ENCODE measurements around the gene SMIM14. TPM values are rescaled to one million over a fixed set of nuclear protein-coding genes. Genes with fewer than 3 reads are reported as not detected.
A peak's percentile ranks its signal among the peaks of the same experiment; 100 is the strongest.

The SMIM14 gene
- total and polyA plus RNA-seq, 9 of the 15 experiments (the other 6 are each of a cell fraction or from before 2014, with no cell fraction given): 0.98 to 3.7 (median 2.2) TPM

DNA sequence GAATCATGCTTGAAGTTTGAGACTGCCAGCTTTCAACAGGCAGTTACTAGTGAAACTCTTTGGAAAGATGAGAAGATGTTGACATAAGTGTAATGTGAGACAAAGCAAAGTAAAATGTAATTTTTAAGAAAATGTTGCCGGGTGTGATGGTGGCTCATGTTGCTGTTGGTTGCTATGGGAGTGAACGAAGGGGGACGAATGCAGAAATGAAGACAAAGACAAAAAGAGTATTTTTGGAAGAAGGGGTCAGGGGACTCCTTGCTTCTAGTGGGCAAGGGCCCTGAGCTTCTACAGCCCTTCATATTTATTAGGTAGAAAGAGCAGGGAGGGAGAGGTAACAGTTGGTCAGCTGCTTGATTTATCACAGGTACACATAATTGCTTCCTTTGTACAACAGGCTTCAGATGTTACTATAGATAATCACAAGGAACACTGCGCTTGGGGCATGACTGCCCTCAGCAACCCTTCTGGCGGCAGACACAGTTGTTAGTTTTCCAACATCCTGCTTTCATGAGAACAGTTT, 99.5 kb downstream of the SMIM14 start (continued):
- TF ChIP-seq, protein P1, sequence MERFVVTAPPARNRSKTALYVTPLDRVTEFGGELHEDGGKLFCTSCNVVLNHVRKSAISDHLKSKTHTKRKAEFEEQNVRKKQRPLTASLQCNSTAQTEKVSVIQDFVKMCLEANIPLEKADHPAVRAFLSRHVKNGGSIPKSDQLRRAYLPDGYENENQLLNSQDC (CRISPR knock-in tag; IDR thresholded peaks at IDR 0.05): no peak
- no peak for TF ChIP-seq RHOXF2B (CRISPR knock-in tag; conservative IDR thresholded peaks at IDR 0.05)
- no peak for TF ChIP-seq LCOR (CRISPR knock-in tag; IDR thresholded peaks at IDR 0.05)
- 0 out of 2 replicates have a peak, but pooled peaks have one; percentile 31 for TF ChIP-seq RFX1 (IDR thresholded peaks at IDR 0.05)
- no peak for TF ChIP-seq MEF2A (IDR thresholded peaks at IDR 0.05; ENCODE audit: control insufficient read depth, low read depth, low read length)
- TF ChIP-seq SOX6 (IDR thresholded peaks at IDR 0.05): 0 out of 2 replicates have a peak, but pooled peaks have one; percentile 22

GRCh38 chr4:39533541-39533940, 105.1 kb downstream of the SMIM14 start:
- peaks cover under 1 to 6% of the 10 kb centered on the region in 2 experiments; a peak in 3 of 5 replicates for H3K4me1 ChIP-seq (replicated peaks in 1 of 2; ENCODE audit: control insufficient read depth in 2 of 2, insufficient read depth in 2 of 2, low read length in 2 of 2)
- no peak for ATAC-seq
- no peak for FAIRE-seq
- peak; percentile 22 for TF ChIP-seq ZFP36 (IDR thresholded peaks at IDR 0.05; ENCODE audit: low read depth, low read length, partially characterized antibody)
- TF ChIP-seq TAL1 (IDR thresholded peaks at IDR 0.05): no peak
- 0 out of 3 replicates have a peak, but pooled peaks cover 2% of the 10 kb centered on the region for H3K36me3 ChIP-seq (ENCODE audit: control insufficient read depth, insufficient read depth, low read length)
- H3K9ac ChIP-seq (ENCODE audit: insufficient read depth in 1 of 2, low read depth in 2 of 2, low read length in 2 of 2): no peak overlapping the region
- POLR2A ChIA-PET: interaction anchor here (0.6 kb wide), 1 partner anchor 30 kb away, joined by 3 read pairs; no protein-coding TSS in a partner anchor
- in situ Hi-C loops (cut with MboI): no loop called here
- CTCF ChIA-PET (ENCODE audit: low intra/inter-chr PET ratio): no interaction called here
- 96% methylated on average over 5 of the region's 5 CpGs for WGBS (ENCODE audit: insufficient coverage, low coverage, missing lambda C conversion rate)
- peaks cover 12% of the 10 kb centered on the region for H3K9me3 ChIP-seq (replicated peaks; ENCODE audit: control insufficient read depth, insufficient read depth, low read depth, low read length)
- H3K9me1 ChIP-seq (ENCODE audit: control insufficient read depth, insufficient read depth, low read length): no peaks in the 10 kb centered on the region
- DNase-seq (ENCODE audit: extremely low read depth in 1 of 4, low spot score in 3 of 4): no peak
- BruUV-seq (replicated peaks): no TSS peak
- no peaks in the 10 kb centered on the region for H3K27me3 ChIP-seq (ENCODE audit: control insufficient read depth in 2 of 2, insufficient read depth in 2 of 2, low read length in 2 of 2)
- H3K27ac ChIP-seq (ENCODE audit: extremely low read depth, low read depth, low read length): no peak overlapping the region
- no peak overlapping the region for H2AFZ ChIP-seq (ENCODE audit: low read depth, low read length)
- no peaks in the 10 kb centered on the region for H4K20me1 ChIP-seq (replicated peaks; ENCODE audit: control insufficient read depth, insufficient read depth, low read length)
- H3K4me3 ChIP-seq: no peak overlapping the region
- H3K79me2 ChIP-seq (ENCODE audit: control insufficient read depth, insufficient read depth, low read length): peaks cover under 1% of the 10 kb centered on the region; the same call in 2 of the 3 replicates
- no peak overlapping the region for H3K4me2 ChIP-seq (ENCODE audit: insufficient read depth, low read length)
- intact Hi-C loops (cut with micrococcal nuclease): no loop called here

All from K562 (cell line).